Measurements from ENCODE around the gene PLCH2. TPM values are rescaled to one million over a fixed set of nuclear protein-coding genes. Genes with fewer than 3 reads are reported as not detected.
A peak's percentile ranks its signal among the peaks of the same experiment; 100 is the strongest.

Gene PLCH2
- total and polyA plus RNA-seq, 9 of the 15 experiments (the other 6 are each of a cell fraction or from before 2014, with no cell fraction given) = 0.16 TPM; not detected in 8

DNA sequence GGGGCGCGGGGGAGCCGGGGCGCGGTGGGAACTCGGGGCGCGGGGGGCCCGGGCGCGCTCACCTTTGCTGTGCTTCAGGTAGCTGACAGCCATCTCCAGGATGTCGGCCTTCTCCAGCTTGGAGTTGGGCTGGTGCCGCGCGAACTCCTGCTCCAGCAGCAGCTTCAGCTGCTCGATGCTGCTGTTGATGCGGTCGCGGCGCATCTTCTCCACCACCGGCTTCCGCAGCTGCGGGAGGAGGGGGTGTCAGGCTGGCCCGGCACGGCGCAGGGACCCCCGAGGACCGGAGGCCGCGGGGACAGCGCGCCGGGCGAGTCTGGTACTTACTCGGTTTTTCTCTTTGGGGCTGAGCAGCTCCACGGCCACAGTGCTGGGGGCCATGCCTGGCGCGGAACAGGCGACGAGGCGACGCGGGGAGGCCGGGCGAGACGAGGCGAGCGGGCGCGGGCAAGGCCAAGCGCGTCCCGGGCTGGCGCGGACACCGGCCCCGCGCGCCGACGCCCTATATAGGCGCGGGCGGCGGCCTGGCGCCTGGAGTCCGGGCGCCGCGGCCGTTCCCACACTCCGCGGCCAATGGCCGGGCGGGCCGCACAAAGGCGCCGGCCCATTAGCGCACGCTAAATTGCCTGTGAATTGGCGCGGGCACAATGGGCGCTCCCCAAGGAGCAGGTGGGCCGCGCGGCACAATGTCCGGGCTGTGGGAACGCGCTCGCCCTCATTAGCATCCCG lies 53.9 kb downstream of the PLCH2 start, which contains the start of gene HES5 (continued):
- TF ChIP-seq, protein P1, sequence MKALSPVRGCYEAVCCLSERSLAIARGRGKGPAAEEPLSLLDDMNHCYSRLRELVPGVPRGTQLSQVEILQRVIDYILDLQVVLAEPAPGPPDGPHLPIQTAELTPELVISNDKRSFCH (CRISPR knock-in tag; IDR thresholded peaks at IDR 0.05) = no peak
- TF ChIP-seq, protein P1 (tag; IDR thresholded peaks at IDR 0.05) = 0 out of 2 replicates have a peak, but pooled peaks have one; percentile 30
- TF ChIP-seq ZNF75A (CRISPR knock-in tag; IDR thresholded peaks at IDR 0.05) = no peak
- TF ChIP-seq, protein P2, sequence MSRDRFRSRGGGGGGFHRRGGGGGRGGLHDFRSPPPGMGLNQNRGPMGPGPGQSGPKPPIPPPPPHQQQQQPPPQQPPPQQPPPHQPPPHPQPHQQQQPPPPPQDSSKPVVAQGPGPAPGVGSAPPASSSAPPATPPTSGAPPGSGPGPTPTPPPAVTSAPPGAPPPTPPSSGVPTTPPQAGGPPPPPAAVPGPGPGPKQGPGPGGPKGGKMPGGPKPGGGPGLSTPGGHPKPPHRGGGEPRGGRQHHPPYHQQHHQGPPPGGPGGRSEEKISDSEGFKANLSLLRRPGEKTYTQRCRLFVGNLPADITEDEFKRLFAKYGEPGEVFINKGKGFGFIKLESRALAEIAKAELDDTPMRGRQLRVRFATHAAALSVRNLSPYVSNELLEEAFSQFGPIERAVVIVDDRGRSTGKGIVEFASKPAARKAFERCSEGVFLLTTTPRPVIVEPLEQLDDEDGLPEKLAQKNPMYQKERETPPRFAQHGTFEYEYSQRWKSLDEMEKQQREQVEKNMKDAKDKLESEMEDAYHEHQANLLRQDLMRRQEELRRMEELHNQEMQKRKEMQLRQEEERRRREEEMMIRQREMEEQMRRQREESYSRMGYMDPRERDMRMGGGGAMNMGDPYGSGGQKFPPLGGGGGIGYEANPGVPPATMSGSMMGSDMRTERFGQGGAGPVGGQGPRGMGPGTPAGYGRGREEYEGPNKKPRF (IDR thresholded peaks at IDR 0.05; ENCODE audit: low read depth, low read length) = no peak

DNA sequence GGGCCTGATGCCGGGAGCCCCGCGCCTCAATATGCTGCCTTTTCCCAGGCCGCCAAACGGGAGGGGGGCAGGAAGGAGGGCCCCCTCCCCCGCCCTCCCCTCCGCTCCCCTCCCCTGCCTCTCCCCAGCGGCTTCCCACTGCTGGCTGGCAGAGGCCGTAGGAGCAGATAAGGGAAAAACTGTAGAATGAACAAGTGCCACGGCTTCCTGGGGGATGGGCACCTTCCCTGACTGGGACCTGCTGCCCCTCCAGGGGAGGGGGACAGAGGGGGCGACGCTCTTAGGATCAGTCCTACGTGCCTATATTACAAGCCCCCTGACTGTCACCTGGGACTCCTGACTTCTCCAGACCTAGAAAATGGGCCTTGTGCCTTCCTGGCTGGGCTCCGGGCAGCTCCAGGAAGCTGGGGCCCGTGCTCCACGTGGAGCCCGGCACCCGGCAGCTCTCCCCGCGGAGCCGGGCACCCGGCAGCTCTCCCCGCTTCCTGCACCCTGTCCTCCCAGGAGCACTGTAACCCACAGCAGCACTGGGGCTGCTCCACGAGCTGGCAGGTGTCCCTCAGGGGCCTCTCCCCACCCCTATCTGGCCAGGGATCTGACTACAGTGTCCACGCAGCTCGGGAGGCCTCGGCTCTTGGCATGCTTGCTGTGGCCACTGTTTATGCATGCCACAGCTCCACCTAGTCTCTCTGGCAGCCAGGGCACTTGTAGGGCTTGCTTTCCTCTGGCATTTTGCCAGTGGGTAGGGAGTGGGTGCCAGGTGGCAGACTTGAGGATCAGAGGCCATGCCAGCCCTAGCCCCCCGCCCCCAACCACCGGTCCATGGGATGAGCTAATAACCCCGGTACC lies 54.6 kb downstream of the PLCH2 start:
- in situ Hi-C loops (cut with MboI) = loop anchor here (25.0 kb wide), 1 partner anchor 343 kb away; the partner anchor contains the start of gene FAAP20

More for the DNA sequence above, 54.6 kb downstream of the PLCH2 start:
- no peak overlapping the region; a peak in 2 of 4 replicates for H3K9ac ChIP-seq (ENCODE audit: insufficient read depth in 1 of 2, low read depth in 2 of 2, low read length in 2 of 2)
- H3K4me1 ChIP-seq (replicated peaks in 1 of 2; ENCODE audit: control insufficient read depth in 2 of 2, insufficient read depth in 2 of 2, low read length in 2 of 2) = peaks cover 3 to 82% of the 10 kb centered on the region in 2 experiments; a peak in 3 of 5 replicates
- no peak overlapping the region for H3K4me2 ChIP-seq (ENCODE audit: insufficient read depth, low read length)
- no peaks in the 10 kb centered on the region for H3K9me3 ChIP-seq (replicated peaks; ENCODE audit: control insufficient read depth, insufficient read depth, low read depth, low read length)
- no peak overlapping the region for H2AFZ ChIP-seq (ENCODE audit: low read depth, low read length)
- CTCF ChIA-PET (ENCODE audit: low intra/inter-chr PET ratio) = no interaction called here
- FAIRE-seq (no peak), ATAC-seq (no peak), DNase-seq (ENCODE audit: extremely low read depth in 1 of 4, low spot score in 3 of 4) (no peak)
- peaks cover 4% of the 10 kb centered on the region for H3K79me2 ChIP-seq (ENCODE audit: control insufficient read depth, insufficient read depth, low read length)
- no peaks in the 10 kb centered on the region for H3K9me1 ChIP-seq (ENCODE audit: control insufficient read depth, insufficient read depth, low read length)
- TF ChIP-seq NFIC (IDR thresholded peaks at IDR 0.05) (peak; percentile 79), DIDO1 (tag; IDR thresholded peaks at IDR 0.05; ENCODE audit: low read depth) (no peak), ZNF717 (CRISPR knock-in tag; IDR thresholded peaks at IDR 0.05) (no peak), ZNF263 (CRISPR knock-in tag; IDR thresholded peaks at IDR 0.05; ENCODE audit: borderline replicate concordance) (peak; percentile 48; the same call in 1 of the 2 replicates)
- TF ChIP-seq, protein P3, sequence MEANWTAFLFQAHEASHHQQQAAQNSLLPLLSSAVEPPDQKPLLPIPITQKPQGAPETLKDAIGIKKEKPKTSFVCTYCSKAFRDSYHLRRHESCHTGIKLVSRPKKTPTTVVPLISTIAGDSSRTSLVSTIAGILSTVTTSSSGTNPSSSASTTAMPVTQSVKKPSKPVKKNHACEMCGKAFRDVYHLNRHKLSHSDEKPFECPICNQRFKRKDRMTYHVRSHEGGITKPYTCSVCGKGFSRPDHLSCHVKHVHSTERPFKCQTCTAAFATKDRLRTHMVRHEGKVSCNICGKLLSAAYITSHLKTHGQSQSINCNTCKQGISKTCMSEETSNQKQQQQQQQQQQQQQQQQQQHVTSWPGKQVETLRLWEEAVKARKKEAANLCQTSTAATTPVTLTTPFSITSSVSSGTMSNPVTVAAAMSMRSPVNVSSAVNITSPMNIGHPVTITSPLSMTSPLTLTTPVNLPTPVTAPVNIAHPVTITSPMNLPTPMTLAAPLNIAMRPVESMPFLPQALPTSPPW (CRISPR knock-in tag; IDR thresholded peaks at IDR 0.05) = peak; percentile 54
- TF ChIP-seq, protein P4, sequence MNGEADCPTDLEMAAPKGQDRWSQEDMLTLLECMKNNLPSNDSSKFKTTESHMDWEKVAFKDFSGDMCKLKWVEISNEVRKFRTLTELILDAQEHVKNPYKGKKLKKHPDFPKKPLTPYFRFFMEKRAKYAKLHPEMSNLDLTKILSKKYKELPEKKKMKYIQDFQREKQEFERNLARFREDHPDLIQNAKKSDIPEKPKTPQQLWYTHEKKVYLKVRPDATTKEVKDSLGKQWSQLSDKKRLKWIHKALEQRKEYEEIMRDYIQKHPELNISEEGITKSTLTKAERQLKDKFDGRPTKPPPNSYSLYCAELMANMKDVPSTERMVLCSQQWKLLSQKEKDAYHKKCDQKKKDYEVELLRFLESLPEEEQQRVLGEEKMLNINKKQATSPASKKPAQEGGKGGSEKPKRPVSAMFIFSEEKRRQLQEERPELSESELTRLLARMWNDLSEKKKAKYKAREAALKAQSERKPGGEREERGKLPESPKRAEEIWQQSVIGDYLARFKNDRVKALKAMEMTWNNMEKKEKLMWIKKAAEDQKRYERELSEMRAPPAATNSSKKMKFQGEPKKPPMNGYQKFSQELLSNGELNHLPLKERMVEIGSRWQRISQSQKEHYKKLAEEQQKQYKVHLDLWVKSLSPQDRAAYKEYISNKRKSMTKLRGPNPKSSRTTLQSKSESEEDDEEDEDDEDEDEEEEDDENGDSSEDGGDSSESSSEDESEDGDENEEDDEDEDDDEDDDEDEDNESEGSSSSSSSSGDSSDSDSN (IDR thresholded peaks at IDR 0.05; ENCODE audit: borderline replicate concordance in 1 of 2, low read depth in 2 of 2, low read length in 2 of 2) = peak; percentile 23 to 26; a peak in 1 of 4 replicates
- H3K27me3 ChIP-seq (ENCODE audit: control insufficient read depth in 2 of 2, insufficient read depth in 2 of 2, low read length in 2 of 2) = peaks cover 39 to 56% of the 10 kb centered on the region in 2 experiments; a peak in 4 of 5 replicates
- H3K27ac ChIP-seq (ENCODE audit: extremely low read depth, low read depth, low read length) = no peak overlapping the region
- peaks cover 12% of the 10 kb centered on the region; the same call in 1 of the 2 replicates for H4K20me1 ChIP-seq (replicated peaks; ENCODE audit: control insufficient read depth, insufficient read depth, low read length)
- no peak overlapping the region for H3K4me3 ChIP-seq
- intact Hi-C loops (cut with micrococcal nuclease) = no loop called here
- no TSS peak for BruUV-seq (replicated peaks)
- WGBS (ENCODE audit: insufficient coverage, low coverage, missing lambda C conversion rate) = 24% methylated on average over 24 of the region's 30 CpGs
- POLR2A ChIA-PET = interaction anchor here (1.0 kb wide), 1 partner anchor 30 kb away, joined by 5 read pairs; no protein-coding TSS in a partner anchor
- H3K36me3 ChIP-seq (ENCODE audit: control insufficient read depth, insufficient read depth, low read length) = no peaks in the 10 kb centered on the region
